ENCODE measurements around the gene DBX1.
"Not testable (repeated sequence)": the region's sequence is repeated elsewhere in the genome, so short reads cannot be mapped to it uniquely, and the experiment has no call there.

- TF ChIP-seq CTCF, POLR2A, POLR2AphosphoS5 (IDR thresholded peaks at IDR 0.05): not testable (repeated sequence)
Measured at GRCh38 chr11:20128528-20128825, 31.8 kb downstream of the DBX1 start.
